HG03469 (cell line): ENCODE measurements around the gene OR10S1.
"Not testable (repeated sequence)": the region's sequence is repeated elsewhere in the genome, so short reads cannot be mapped to it uniquely, and the experiment has no call there.

Experiments used
- ATAC-seq: cut with Tn5 transposase; IDR thresholded peaks from one replicate; pipeline ENCODE4 v1.9.1; 2021; ENCODE audit warnings: mild to moderate bottlenecking, moderate library complexity, moderate number of reproducible peaks; ENCODE audit not compliant: unreplicated experiment

The OR10S1 gene

GRCh38 chr11:123977731-123978347 is at the start of gene OR10S1:
Gene OR10S1 (minus strand): TSS chr11:123977781. CDS start chr11:123977664, 117 bp downstream.
- ATAC-seq: no peak

- ATAC-seq: no peak
Measured at GRCh38 chr11:124026498-124026897, 48.9 kb upstream of the OR10S1 start, which contains the start of gene OR10G8. Gene OR10G8 (plus strand): TSS chr11:124026798. CDS start chr11:124029623, 2,825 bp downstream.

- not testable (repeated sequence) for ATAC-seq
Measured at GRCh38 chr11:124015837-124016236, 38.3 kb upstream of the OR10S1 start.

- ATAC-seq: no peak
Measured at GRCh38 chr11:124012697-124013096, 35.1 kb upstream of the OR10S1 start, which contains the start of gene OR10G4. Gene OR10G4 (plus strand): TSS chr11:124012997. CDS start chr11:124015575, 2,578 bp downstream.

- ATAC-seq: no peak
Measured at GRCh38 chr11:123995119-123995518, 17.5 kb upstream of the OR10S1 start, which contains the start of gene OR10G6. Gene OR10G6 (minus strand): TSS chr11:123995161. CDS start chr11:123995161, 0 bp downstream.

GRCh38 chr11:123979311-123979710 is 1.7 kb upstream of the OR10S1 start:
- ATAC-seq: no peak

- ATAC-seq: no peak
Measured at GRCh38 chr11:123976770-123977560, 616 bp downstream of the OR10S1 start.

- no peak for ATAC-seq
Measured at GRCh38 chr11:123973816-123974215, 3.8 kb downstream of the OR10S1 start.

- ATAC-seq: no peak
Measured at GRCh38 chr11:123956752-123957151, 20.8 kb downstream of the OR10S1 start.

- no peak for ATAC-seq
Measured at GRCh38 chr11:123945132-123945531, 32.4 kb downstream of the OR10S1 start.

- no peak for ATAC-seq
Measured at GRCh38 chr11:123943738-123944137, 33.8 kb downstream of the OR10S1 start, which contains the start of gene OR6T1. Gene OR6T1 (minus strand): TSS chr11:123943838. CDS start chr11:123943838, 0 bp downstream.

- ATAC-seq: no peak
Measured at GRCh38 chr11:123942413-123942812, 35.2 kb downstream of the OR10S1 start.

GRCh38 chr11:123939317-123939716 is 38.3 kb downstream of the OR10S1 start, which contains the start of gene OR4D5:
Gene OR4D5 (plus strand): TSS chr11:123939617. CDS start chr11:123939617, 0 bp downstream.
- ATAC-seq: no peak
